ENCODE data around the gene FERD3L. TPM values are rescaled to one million over a fixed set of nuclear protein-coding genes. Genes with fewer than 3 reads are reported as not detected.
A peak's percentile ranks its signal among the peaks of the same experiment; 100 is the strongest.

FERD3L gene
- total RNA-seq, 2 experiments from 2014 or later, result not detected

DNA sequence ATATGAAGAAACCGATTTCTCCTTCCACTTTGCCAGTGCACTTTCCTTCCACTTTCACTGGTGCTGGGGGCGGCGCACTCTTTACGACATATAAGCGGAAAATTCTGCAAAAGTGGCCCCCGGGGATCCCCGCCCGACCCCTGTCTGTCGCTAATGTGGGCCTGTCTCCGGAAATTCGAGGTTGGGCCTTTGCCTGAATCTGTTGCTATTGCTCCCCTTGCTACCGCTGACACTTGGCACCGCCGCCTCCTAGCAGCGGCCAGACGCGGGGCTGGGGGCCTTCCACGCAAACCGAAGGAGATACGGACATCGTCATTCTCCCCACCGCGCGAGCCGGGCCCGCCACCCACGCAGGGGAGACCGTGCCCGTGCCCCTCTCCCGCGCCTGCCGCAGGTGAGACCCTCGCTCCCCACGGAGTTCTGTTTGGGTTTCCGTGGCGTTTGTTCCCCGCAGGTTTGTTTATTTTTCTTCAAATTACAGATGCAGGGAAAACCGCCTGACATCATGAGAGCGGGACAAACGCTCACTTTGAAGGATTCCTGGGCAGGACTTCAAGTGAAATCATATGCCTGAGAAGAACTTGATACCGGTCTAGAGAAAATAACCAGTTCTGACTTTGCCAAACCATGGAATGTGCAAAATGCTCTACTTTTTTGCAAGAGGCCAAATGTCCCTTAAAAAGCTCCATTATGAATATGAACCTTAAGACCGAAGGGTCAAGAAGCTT is 32.8 kb downstream of the FERD3L start:
- no peak overlapping the region for H3K27ac Mint-ChIP-seq
- H3K4me1 Mint-ChIP-seq, result peaks cover 2% of the 10 kb centered on the region
- no peak for DNase-seq
- H3K36me3 Mint-ChIP-seq (ENCODE audit: low read depth), result peaks cover 2% of the 10 kb centered on the region
- peaks cover 83% of the 10 kb centered on the region for H3K27me3 Mint-ChIP-seq
- ChIA-PET CTCF (no interaction called here), POLR2A (no interaction called here)
- no peak overlapping the region for H3K4me3 Mint-ChIP-seq
- H3K9me3 Mint-ChIP-seq, result peaks cover 2% of the 10 kb centered on the region

DNA sequence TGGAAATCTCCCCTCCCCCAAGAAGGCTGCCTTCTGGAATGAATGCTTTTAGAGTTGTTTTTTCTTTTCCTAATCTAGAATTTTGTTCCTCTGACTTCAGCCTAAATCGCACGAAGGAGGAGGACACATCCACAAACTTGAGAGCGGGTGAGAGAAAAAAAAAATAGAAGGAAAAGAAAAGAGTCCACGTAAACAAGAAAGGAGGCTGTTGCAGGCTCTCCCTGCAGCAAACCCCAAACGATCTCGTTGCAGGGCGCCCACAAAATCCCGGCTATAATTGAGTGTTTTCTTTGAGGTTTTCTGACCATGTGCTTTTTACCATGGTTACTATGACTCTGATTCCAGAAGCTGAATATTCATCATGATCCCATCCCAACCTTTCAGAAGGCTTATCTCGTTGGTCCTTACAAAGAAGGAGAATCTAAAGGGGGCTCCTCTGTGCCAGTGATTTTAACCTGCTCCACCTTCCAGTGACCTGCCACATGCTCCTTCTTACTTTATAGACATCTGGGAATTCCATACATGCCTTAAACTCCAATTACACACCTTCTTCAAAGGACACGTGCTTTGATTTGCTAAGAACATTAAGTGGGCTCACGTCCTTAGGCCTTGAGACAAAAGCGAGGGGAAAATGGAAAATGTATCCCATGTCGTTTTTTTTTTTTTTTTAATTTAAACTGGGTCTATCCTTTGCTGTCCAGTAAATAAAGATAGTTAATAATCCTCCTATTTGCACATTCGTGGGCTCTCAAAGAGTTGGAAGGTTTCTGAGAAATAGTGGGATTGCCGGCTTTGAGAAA is 33.5 kb downstream of the FERD3L start:
- DNase-seq, result no peak
- Mint-ChIP-seq H3K4me3 (no peak overlapping the region), H3K27ac (no peak overlapping the region), H3K9me3 (peaks cover 2% of the 10 kb centered on the region), H3K27me3 (peaks cover 89% of the 10 kb centered on the region), H3K36me3 (ENCODE audit: low read depth) (peaks cover 2% of the 10 kb centered on the region), H3K4me1 (peaks cover 2% of the 10 kb centered on the region)
- POLR2A ChIA-PET, result no interaction called here
- CTCF ChIA-PET, result no interaction called here

DNA sequence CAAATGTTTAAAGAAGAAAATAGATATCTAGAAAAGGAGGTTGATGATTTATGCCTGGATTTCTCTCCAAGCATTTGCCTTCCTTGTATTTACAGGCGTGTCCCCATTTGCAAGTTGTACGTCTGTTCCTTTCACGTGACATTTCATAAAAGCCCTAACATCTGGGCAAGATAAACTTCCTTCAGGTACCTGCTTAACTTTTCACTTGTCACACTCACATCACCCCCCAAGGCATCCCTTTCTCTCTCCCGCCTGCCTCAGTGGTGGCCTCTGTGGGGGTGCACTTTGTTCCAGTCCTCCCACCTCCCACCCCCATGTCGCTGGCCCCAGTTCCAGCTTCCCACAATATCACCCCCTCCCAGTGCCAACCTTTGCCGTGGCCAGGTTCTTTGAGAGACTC is 34.4 kb downstream of the FERD3L start:
- Mint-ChIP-seq H3K27ac (no peak overlapping the region), H3K4me3 (no peak overlapping the region), H3K27me3 (peaks cover 90% of the 10 kb centered on the region), H3K36me3 (ENCODE audit: low read depth) (peaks cover 2% of the 10 kb centered on the region), H3K4me1 (no peaks in the 10 kb centered on the region), H3K9me3 (peaks cover 2% of the 10 kb centered on the region)
- POLR2A ChIA-PET, result no interaction called here
- CTCF ChIA-PET, result no interaction called here
- no peak for DNase-seq

DNA sequence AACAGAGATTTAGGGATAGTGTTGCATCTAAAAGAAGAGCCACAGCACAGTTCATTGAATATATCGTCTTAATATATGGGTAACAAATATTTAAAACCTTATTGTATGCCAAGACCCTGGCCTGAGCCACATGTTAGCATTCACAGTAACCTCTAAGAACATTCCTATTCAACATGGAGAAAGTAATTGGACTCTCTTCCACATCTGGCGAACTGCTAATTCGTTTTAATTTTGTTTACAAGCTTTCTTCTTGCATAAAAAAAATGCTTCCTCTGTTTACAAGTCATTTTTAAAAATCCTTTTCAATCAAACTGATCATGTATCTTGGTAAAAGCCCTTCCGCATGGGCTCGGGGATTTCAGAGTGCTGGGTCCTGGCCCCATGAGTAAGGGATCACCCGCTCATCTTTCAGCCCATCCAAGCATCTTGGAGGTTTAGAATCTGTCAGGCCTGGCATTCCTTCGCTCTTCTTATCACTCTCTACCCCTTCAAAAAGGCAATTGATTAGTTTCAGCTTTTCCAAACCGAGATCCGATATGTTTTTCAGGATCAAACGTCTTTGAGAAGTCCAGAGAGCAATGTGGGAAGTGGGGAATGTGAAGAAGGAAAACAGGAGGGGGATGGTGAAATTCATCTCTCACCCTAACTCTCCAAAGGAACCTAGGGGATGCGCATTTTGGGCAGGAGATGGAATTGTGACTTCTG is 35.0 kb downstream of the FERD3L start:
- no peak for DNase-seq
- no peak overlapping the region for H3K27ac Mint-ChIP-seq
- peaks cover 2% of the 10 kb centered on the region for H3K36me3 Mint-ChIP-seq (ENCODE audit: low read depth)
- ChIA-PET POLR2A (no interaction called here), CTCF (no interaction called here)
- H3K4me1 Mint-ChIP-seq, result no peaks in the 10 kb centered on the region
- H3K9me3 Mint-ChIP-seq, result peaks cover 2% of the 10 kb centered on the region
- peaks cover 93% of the 10 kb centered on the region for H3K27me3 Mint-ChIP-seq
- no peak overlapping the region for H3K4me3 Mint-ChIP-seq

DNA sequence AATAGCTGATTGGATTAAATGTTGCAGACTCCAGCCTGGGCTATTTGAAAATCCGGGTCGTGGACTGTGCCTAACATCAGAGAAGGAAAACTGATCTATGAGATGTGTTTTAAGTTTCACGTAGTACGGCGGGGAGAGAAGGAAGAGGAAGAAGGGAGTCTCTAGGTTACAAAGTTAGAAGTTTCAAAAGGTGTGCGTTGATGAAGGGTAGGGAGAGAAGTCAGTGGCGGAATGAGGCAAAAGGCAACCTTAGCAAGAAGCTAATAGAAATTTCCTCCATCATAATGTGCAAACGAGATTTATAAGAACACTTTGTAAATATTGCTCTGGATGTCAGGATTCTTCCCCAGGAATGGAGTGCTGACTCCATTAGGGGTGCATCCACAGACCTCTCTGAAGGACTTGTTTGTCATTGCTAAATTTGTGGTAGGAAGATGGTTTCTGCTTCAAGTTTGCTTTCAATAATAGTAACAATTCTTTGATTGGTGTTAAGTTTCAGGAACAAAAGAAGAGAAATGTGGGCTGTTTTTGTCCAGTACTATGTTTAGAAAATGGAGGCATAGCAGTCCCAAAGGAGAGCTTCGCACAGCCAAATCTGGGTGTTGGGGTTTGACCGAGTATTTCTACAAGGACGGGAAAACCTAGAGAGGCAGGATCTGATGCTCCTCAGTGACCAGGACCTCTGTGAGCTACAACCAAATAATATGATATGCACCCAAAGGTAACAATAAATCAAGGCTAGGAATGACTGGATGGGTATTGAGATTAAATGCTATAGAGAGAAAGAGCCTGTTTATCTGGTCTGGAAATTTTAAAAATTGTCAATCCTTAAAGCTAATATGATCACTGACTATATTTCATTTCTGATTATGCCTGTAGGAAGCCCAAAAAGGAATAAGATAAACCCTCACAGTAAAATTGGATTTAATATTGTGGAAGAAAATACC is 35.9 kb downstream of the FERD3L start:
- H3K4me3 Mint-ChIP-seq, result no peak overlapping the region
- ChIA-PET POLR2A (no interaction called here), CTCF (interaction anchor here (0.7 kb wide), 1 partner anchor 242 kb away, joined by 3 read pairs; no protein-coding TSS in a partner anchor)
- no peak overlapping the region for H3K27ac Mint-ChIP-seq
- peaks cover 2% of the 10 kb centered on the region for H3K36me3 Mint-ChIP-seq (ENCODE audit: low read depth)
- H3K4me1 Mint-ChIP-seq, result no peaks in the 10 kb centered on the region
- H3K27me3 Mint-ChIP-seq, result peaks cover 89% of the 10 kb centered on the region
- peaks cover 2% of the 10 kb centered on the region for H3K9me3 Mint-ChIP-seq
- DNase-seq, result no peak

DNA sequence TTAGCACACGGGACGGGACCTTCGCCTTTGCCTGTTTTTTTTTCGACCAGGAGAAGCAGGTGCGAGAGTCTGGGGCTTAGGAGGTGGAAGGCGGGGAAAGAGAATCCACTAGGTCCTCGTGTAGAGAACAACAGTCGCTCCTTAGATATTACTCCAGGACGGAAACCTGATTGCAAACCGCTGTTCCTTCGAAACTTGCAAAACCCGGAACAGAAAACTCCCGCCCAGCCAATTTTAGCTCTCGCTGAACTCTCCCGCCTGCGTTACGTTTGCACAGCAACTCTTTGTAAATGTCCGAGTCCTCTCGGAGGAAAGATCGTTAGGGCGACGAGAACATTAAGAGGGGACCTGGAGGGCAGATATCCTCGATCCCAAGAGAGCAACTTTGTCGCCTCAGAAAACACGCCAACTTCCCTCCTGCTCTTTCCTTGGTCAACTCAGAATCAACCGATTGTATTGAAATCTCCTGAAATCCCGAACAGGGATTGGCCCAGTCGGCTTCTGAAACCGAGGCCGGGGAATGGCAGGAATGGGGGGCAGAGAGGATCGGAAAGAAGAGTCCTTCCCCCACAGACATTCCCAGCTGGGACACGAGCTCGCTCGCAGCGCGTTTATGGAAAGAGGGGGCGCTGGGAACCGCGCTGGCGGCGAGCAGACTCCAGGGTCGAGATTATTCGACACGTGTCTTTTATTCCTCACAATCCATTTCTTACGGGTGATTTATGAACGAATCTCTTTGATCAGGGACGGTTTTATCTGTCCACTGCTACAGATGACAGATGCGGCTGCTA is 37.7 kb downstream of the FERD3L start:
- Mint-ChIP-seq H3K4me3 (no peak overlapping the region), H3K27ac (no peak overlapping the region), H3K4me1 (no peaks in the 10 kb centered on the region), H3K9me3 (peaks cover 2% of the 10 kb centered on the region), H3K36me3 (ENCODE audit: low read depth) (peaks cover 2% of the 10 kb centered on the region), H3K27me3 (peaks cover 75% of the 10 kb centered on the region)
- ChIA-PET POLR2A (no interaction called here), CTCF (no interaction called here)
- DNase-seq, result no peak

DNA sequence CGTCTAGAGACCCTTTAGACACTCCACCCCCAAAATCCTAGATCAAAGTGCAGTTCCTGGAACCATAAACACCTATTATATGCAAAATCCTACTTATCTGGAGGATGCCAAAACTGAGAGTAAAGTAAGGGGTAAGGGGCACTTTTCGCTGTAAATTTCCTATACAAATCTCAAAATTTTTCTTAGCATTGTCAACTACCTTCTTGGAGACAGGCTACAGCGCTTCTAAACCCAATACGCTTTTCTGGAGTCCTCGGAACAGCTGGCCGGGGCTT is 38.2 kb downstream of the FERD3L start:
- ChIA-PET CTCF (interaction anchor here (0.6 kb wide), 1 partner anchor 55 kb away, joined by 3 read pairs; no protein-coding TSS in a partner anchor), POLR2A (no interaction called here)
- no peaks in the 10 kb centered on the region for H3K4me1 Mint-ChIP-seq

DNA sequence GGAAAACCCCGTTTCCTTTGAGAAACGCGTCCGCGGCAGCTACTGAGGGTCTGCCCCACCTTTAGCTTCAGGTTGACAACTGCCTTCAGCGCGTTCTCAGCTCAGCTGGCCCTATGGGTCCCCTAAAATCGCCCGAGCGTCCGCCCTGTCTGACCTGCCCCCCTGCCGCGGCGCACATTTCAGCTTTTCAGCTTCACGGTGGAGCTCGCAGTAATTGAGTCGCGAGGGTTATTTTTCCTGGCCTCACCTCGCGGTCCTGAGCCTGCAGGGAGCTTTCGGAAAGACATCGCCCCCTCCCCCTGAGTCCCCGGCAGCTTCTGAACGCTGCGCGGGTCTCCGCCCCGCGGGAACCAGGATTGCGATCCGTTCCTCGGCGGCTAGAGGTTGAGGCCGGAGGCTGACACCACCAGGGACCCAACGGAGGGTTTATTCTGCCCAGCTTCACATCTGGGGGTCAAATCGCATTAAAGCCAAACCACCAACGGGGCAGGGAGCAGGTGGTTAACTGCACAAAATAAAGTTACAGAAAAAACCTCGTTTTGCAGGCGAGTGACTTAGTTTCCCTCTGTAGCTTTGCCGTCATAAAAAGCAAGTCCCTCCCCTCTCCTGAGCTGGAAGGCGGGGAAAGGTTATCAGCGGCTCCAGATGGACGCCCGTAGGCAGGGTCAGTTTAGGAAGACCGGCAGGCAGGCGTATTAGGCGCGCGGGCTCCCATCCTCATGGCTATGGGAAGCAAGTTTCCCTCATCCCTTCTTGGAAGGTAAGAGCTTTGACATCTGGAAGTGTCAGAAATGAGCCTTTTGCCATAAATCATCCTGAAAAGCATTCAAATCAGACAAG is 38.8 kb downstream of the FERD3L start:
- CTCF ChIA-PET, result interaction anchor here (0.6 kb wide), 1 partner anchor 55 kb away, joined by 3 read pairs; no protein-coding TSS in a partner anchor
- Mint-ChIP-seq H3K4me3 (no peak overlapping the region), H3K27me3 (peaks cover 66% of the 10 kb centered on the region), H3K4me1 (no peaks in the 10 kb centered on the region), H3K9me3 (peaks cover 2% of the 10 kb centered on the region), H3K36me3 (ENCODE audit: low read depth) (peaks cover 2% of the 10 kb centered on the region), H3K27ac (peak overlapping the region; percentile 46)
- DNase-seq, result no peak
- POLR2A ChIA-PET, result no interaction called here

More for the DNA sequence above, 38.2 kb downstream of the FERD3L start:
- Mint-ChIP-seq H3K4me3 (no peak overlapping the region), H3K36me3 (ENCODE audit: low read depth) (peaks cover 2% of the 10 kb centered on the region), H3K27me3 (peaks cover 71% of the 10 kb centered on the region), H3K9me3 (peaks cover 2% of the 10 kb centered on the region), H3K27ac (no peak overlapping the region)
- DNase-seq, result no peak

DNA sequence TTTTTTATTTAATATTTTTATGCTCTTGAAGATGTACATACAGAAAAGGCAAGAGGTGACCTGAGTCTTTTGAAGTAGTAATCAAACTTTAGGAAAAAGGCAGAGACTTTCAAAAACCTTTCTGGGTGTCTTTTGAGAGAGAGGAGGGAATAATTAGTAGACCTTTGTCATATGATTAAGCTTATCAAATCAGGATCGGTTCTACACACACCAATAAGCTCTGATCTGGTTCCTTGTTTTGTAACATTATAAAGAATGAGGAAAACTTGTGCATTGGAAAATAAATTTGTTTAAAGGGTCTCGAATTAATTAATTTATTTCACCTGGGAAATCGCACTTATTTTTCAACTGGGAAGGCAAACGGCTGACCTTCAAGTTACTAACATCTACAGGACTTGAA is 39.7 kb downstream of the FERD3L start:
- ChIA-PET CTCF (no interaction called here), POLR2A (no interaction called here)
- Mint-ChIP-seq H3K27ac (no peak overlapping the region), H3K4me3 (no peak overlapping the region), H3K9me3 (no peaks in the 10 kb centered on the region), H3K27me3 (peaks cover 57% of the 10 kb centered on the region), H3K36me3 (ENCODE audit: low read depth) (peaks cover 2% of the 10 kb centered on the region), H3K4me1 (no peaks in the 10 kb centered on the region)
- DNase-seq, result no peak

DNA sequence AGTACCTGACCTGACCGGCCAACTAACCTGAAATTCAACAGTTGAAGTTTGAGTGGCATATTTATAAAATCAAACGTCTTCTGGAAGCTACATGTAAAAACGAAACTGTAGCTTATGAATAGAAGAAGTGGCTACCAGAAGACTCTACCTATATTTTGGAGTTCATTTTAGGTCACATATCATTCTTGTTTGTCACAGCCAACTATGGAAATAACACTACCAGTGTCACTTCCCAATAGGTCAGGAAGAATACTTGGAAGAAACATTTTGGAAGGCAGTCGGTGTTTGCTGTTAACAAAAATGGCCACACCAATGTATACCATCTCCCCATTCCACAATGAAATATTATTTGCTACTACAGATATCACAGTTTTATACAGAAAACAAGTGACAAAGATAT is 40.4 kb downstream of the FERD3L start:
- CTCF ChIA-PET, result no interaction called here
- H3K4me1 Mint-ChIP-seq, result no peaks in the 10 kb centered on the region
- no peak for DNase-seq
- H3K9me3 Mint-ChIP-seq, result no peaks in the 10 kb centered on the region
- POLR2A ChIA-PET, result no interaction called here
- peaks cover 50% of the 10 kb centered on the region for H3K27me3 Mint-ChIP-seq
- H3K36me3 Mint-ChIP-seq (ENCODE audit: low read depth), result peaks cover 2% of the 10 kb centered on the region
- no peak overlapping the region for H3K27ac Mint-ChIP-seq
- no peak overlapping the region for H3K4me3 Mint-ChIP-seq

DNA sequence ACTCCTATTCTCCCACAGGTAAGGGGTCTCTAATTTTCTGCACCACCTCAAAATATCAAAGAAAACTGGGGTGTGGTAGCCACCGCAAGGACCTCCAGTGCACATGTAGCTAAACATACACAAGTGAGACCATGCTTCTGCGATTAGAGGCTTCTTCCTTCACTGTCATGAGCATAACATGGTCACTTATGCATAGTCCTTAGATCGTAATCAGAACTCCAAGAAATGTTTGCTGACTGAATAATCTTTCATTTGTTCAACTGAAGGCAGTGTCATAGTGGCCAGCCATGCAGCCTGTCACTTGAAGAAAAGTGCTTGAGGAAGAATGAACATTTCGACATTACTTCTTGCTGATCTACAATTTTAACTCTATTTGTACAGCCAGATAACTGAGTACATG is 42.3 kb downstream of the FERD3L start:
- no peaks in the 10 kb centered on the region for H3K9me3 Mint-ChIP-seq
- DNase-seq, result no peak
- CTCF ChIA-PET, result no interaction called here
- no peak overlapping the region for H3K4me3 Mint-ChIP-seq
- H3K4me1 Mint-ChIP-seq, result no peaks in the 10 kb centered on the region
- POLR2A ChIA-PET, result no interaction called here
- no peak overlapping the region for H3K27ac Mint-ChIP-seq
- H3K27me3 Mint-ChIP-seq, result peaks cover 31% of the 10 kb centered on the region
- H3K36me3 Mint-ChIP-seq (ENCODE audit: low read depth), result no peaks in the 10 kb centered on the region

All from activated CD4-positive, alpha-beta T cell treated with anti-CD3 and anti-CD28 coated beads, Interleukin-2, amount 10 ng/mL, durations not matched to agents 7 days and 5 days (primary cell).